ENCODE results near the gene FOSB. TPM values are rescaled to one million over a fixed set of nuclear protein-coding genes. Genes with fewer than 3 reads are reported as not detected.

The FOSB gene
- total and polyA plus RNA-seq, 9 of the 15 experiments (the other 6 are each of a cell fraction or from before 2014, with no cell fraction given) = 0.11 to 2.7 (median 0.73) TPM

DNA sequence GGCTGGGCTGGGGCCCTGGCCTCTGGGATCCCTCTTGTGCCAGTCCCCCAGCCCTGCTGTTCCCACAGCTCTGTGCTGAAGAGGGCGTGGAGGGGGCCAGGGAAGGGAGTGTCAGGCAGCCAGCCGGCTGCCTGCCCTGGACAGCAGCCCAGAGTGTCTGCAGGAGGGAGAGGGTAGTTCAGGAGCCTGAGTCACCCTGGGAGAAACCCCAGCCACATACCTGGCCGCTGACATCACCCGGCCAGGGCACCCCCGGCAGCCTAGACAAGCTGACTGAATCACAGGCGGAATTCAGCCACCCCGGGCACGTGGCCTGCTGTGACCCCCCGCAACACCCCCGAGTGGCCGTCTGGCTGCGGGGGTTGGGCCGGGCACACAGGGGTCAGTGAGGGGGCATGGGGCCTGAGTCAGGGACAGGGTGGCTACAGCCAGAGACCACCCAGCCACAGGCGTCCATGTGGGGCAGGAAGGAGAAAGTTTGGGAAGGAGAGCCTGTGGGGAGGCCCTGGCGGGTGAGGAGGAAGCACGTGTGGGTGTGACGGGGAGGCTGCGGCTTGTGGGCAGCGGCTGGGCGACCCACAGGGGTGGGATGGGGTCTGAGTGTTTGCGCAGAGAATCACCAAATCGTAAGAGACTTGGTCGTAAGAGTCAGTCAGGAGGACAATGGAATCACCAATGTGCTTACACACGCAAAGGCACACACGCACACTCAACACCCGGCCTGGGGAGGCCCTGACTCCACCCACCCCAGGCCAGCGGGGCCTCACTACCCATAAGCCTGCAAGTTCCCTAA, 11.9 kb upstream of the FOSB start (continued):
- TF ChIP-seq, protein P1, sequence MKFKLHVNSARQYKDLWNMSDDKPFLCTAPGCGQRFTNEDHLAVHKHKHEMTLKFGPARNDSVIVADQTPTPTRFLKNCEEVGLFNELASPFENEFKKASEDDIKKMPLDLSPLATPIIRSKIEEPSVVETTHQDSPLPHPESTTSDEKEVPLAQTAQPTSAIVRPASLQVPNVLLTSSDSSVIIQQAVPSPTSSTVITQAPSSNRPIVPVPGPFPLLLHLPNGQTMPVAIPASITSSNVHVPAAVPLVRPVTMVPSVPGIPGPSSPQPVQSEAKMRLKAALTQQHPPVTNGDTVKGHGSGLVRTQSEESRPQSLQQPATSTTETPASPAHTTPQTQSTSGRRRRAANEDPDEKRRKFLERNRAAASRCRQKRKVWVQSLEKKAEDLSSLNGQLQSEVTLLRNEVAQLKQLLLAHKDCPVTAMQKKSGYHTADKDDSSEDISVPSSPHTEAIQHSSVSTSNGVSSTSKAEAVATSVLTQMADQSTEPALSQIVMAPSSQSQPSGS (CRISPR knock-in tag; IDR thresholded peaks at IDR 0.05) = peak; percentile 78
- no peak for TF ChIP-seq ZNF644 (tag; IDR thresholded peaks at IDR 0.05; ENCODE audit: low read depth)
- TF ChIP-seq BRCA1 (IDR thresholded peaks at IDR 0.05) = no peak
- no peak for TF ChIP-seq BRCA1 (CRISPR knock-in tag; IDR thresholded peaks at IDR 0.05)
- no peak for TF ChIP-seq MXI1 (IDR thresholded peaks at IDR 0.05; ENCODE audit: low read depth, low read length)
- no peak for TF ChIP-seq PPARD (CRISPR knock-in tag; IDR thresholded peaks at IDR 0.05)
- TF ChIP-seq, protein P2, sequence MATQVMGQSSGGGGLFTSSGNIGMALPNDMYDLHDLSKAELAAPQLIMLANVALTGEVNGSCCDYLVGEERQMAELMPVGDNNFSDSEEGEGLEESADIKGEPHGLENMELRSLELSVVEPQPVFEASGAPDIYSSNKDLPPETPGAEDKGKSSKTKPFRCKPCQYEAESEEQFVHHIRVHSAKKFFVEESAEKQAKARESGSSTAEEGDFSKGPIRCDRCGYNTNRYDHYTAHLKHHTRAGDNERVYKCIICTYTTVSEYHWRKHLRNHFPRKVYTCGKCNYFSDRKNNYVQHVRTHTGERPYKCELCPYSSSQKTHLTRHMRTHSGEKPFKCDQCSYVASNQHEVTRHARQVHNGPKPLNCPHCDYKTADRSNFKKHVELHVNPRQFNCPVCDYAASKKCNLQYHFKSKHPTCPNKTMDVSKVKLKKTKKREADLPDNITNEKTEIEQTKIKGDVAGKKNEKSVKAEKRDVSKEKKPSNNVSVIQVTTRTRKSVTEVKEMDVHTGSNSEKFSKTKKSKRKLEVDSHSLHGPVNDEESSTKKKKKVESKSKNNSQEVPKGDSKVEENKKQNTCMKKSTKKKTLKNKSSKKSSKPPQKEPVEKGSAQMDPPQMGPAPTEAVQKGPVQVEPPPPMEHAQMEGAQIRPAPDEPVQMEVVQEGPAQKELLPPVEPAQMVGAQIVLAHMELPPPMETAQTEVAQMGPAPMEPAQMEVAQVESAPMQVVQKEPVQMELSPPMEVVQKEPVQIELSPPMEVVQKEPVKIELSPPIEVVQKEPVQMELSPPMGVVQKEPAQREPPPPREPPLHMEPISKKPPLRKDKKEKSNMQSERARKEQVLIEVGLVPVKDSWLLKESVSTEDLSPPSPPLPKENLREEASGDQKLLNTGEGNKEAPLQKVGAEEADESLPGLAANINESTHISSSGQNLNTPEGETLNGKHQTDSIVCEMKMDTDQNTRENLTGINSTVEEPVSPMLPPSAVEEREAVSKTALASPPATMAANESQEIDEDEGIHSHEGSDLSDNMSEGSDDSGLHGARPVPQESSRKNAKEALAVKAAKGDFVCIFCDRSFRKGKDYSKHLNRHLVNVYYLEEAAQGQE (IDR thresholded peaks at IDR 0.05; ENCODE audit: borderline replicate concordance) = peak; percentile 68
- TF ChIP-seq, protein P2 (CRISPR knock-in tag; IDR thresholded peaks at IDR 0.05; ENCODE audit: low read depth) = peak; percentile 60; the same call in 1 of the 2 replicates
- no peak; the same call in 1 of the 2 replicates for TF ChIP-seq ZEB2 (IDR thresholded peaks at IDR 0.05)
- TF ChIP-seq, protein P3, sequence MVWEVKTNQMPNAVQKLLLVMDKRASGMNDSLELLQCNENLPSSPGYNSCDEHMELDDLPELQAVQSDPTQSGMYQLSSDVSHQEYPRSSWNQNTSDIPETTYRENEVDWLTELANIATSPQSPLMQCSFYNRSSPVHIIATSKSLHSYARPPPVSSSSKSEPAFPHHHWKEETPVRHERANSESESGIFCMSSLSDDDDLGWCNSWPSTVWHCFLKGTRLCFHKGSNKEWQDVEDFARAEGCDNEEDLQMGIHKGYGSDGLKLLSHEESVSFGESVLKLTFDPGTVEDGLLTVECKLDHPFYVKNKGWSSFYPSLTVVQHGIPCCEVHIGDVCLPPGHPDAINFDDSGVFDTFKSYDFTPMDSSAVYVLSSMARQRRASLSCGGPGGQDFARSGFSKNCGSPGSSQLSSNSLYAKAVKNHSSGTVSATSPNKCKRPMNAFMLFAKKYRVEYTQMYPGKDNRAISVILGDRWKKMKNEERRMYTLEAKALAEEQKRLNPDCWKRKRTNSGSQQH (CRISPR knock-in tag; IDR thresholded peaks at IDR 0.05) = 0 out of 2 replicates have a peak, but pooled peaks have one; percentile 44
- TF ChIP-seq ZNF316 (IDR thresholded peaks at IDR 0.05) = peak; percentile 10; the same call in 1 of the 2 replicates
- TF ChIP-seq TEAD2 (tag; IDR thresholded peaks at IDR 0.05) = peak; percentile 95
- peak in 1 of 2 experiments; percentile 42; a peak in 1 of 4 replicates for TF ChIP-seq FOXA3 (CRISPR knock-in tag; conservative IDR thresholded peaks at IDR 0.05 in 1 of 2, IDR thresholded peaks at IDR 0.05 in 1 of 2)
- TF ChIP-seq MEF2A (IDR thresholded peaks at IDR 0.05; ENCODE audit: control insufficient read depth, low read depth, low read length) = 0 out of 2 replicates have a peak, but pooled peaks have one; percentile 32
- TF ChIP-seq, protein P4, sequence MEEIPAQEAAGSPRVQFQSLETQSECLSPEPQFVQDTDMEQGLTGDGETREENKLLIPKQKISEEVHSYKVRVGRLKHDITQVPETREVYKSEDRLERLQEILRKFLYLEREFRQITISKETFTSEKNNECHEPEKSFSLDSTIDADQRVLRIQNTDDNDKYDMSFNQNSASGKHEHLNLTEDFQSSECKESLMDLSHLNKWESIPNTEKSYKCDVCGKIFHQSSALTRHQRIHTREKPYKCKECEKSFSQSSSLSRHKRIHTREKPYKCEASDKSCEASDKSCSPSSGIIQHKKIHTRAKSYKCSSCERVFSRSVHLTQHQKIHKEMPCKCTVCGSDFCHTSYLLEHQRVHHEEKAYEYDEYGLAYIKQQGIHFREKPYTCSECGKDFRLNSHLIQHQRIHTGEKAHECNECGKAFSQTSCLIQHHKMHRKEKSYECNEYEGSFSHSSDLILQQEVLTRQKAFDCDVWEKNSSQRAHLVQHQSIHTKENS (CRISPR knock-in tag; IDR thresholded peaks at IDR 0.05) = no peak
